ES-I3 (cell line): ENCODE results near the gene GTF2I.
"Not testable (repeated sequence)": the region's sequence is repeated elsewhere in the genome, so short reads cannot be mapped to it uniquely, and the experiment has no call there.

Experiments
- H3K36me3 ChIP-seq: 2 replicates; pipeline ENCODE4 v1.6.1; 2013; ENCODE audit warnings: mild to moderate bottlenecking, low read length, control low read depth, moderate library complexity; ENCODE audit not compliant: insufficient read depth
- H3K4me1 ChIP-seq: 2 replicates; pipeline ENCODE4 v1.6.1; 2013; ENCODE audit warnings: mild to moderate bottlenecking, control low read depth, low read length; ENCODE audit not compliant: insufficient read depth
- H3K9ac ChIP-seq: 2 replicates; pipeline ENCODE4 v1.6.1; 2013; ENCODE audit warnings: low read depth, mild to moderate bottlenecking, low read length, moderate library complexity
- H3K9me3 ChIP-seq: 2 replicates; pipeline ENCODE4 v1.6.1; 2013; ENCODE audit warnings: mild to moderate bottlenecking, low read length, moderate library complexity; ENCODE audit not compliant: control insufficient read depth, insufficient read depth

The GTF2I gene

GRCh38 chr7:74713567-74713966 lies 56.0 kb downstream of the GTF2I start:
- Histone ChIP-seq H3K9ac (no peak overlapping the region), H3K36me3 (peaks cover 22% of the 10 kb centered on the region), H3K9me3 (0 out of 2 replicates have a peak, but pooled peaks cover 3% of the 10 kb centered on the region), H3K4me1 (no peaks in the 10 kb centered on the region)

- H3K36me3 ChIP-seq, result peaks cover 10% of the 10 kb centered on the region
- H3K4me1 ChIP-seq, result no peaks in the 10 kb centered on the region
- H3K9me3 ChIP-seq, result 0 out of 2 replicates have a peak, but pooled peaks cover 3% of the 10 kb centered on the region
- H3K9ac ChIP-seq, result no peak overlapping the region
These were observed 60.4 kb downstream of the GTF2I start for GRCh38 chr7:74717889-74718288.

- Histone ChIP-seq H3K4me1 (no peaks in the 10 kb centered on the region), H3K36me3 (peaks cover 10% of the 10 kb centered on the region), H3K9ac (no peak overlapping the region), H3K9me3 (0 out of 2 replicates have a peak, but pooled peaks cover 3% of the 10 kb centered on the region)
These were observed 60.8 kb downstream of the GTF2I start for GRCh38 chr7:74718336-74718735.

- H3K9ac ChIP-seq, result no peak overlapping the region
- H3K4me1 ChIP-seq, result no peaks in the 10 kb centered on the region
- peaks cover 10% of the 10 kb centered on the region for H3K36me3 ChIP-seq
- H3K9me3 ChIP-seq, result no peaks in the 10 kb centered on the region; the same call in 1 of the 2 replicates
These were observed 64.6 kb downstream of the GTF2I start for GRCh38 chr7:74722153-74722552.

- no peak overlapping the region for H3K9ac ChIP-seq
- H3K4me1 ChIP-seq, result no peaks in the 10 kb centered on the region
- H3K36me3 ChIP-seq, result peaks cover 6% of the 10 kb centered on the region; the same call in 1 of the 2 replicates
- no peaks in the 10 kb centered on the region; the same call in 1 of the 2 replicates for H3K9me3 ChIP-seq
These were observed 68.3 kb downstream of the GTF2I start for GRCh38 chr7:74725840-74726239.

- H3K36me3 ChIP-seq, result peaks cover 6% of the 10 kb centered on the region; the same call in 1 of the 2 replicates
- H3K9ac ChIP-seq, result no peak overlapping the region
These were observed 69.0 kb downstream of the GTF2I start for GRCh38 chr7:74726309-74727101.

GRCh38 chr7:74728686-74729085 lies 71.2 kb downstream of the GTF2I start:
- not testable (repeated sequence) for H3K9ac ChIP-seq, H3K4me1 ChIP-seq, H3K36me3 ChIP-seq, H3K9me3 ChIP-seq

More at GRCh38 chr7:74726309-74727101, 69.0 kb downstream of the GTF2I start:
- Histone ChIP-seq H3K4me1 (no peaks in the 10 kb centered on the region), H3K9me3 (no peaks in the 10 kb centered on the region; the same call in 1 of the 2 replicates)

GRCh38 chr7:74730186-74730585 lies 72.7 kb downstream of the GTF2I start:
- not testable (repeated sequence) for H3K4me1 ChIP-seq, H3K36me3 ChIP-seq, H3K9ac ChIP-seq, H3K9me3 ChIP-seq

GRCh38 chr7:74739974-74740703 lies 82.6 kb downstream of the GTF2I start:
- not testable (repeated sequence) for H3K9me3 ChIP-seq, H3K4me1 ChIP-seq, H3K9ac ChIP-seq, H3K36me3 ChIP-seq

GRCh38 chr7:74743936-74744557 lies 86.5 kb downstream of the GTF2I start:
- H3K9ac ChIP-seq, H3K36me3 ChIP-seq, H3K4me1 ChIP-seq, H3K9me3 ChIP-seq: not testable (repeated sequence)

GRCh38 chr7:74753921-74754482 lies 96.5 kb downstream of the GTF2I start:
- not testable (repeated sequence) for H3K4me1 ChIP-seq, H3K36me3 ChIP-seq

GRCh38 chr7:74756673-74757072 lies 99.2 kb downstream of the GTF2I start:
- not testable (repeated sequence) for H3K4me1 ChIP-seq, H3K9me3 ChIP-seq

More at GRCh38 chr7:74753921-74754482, 96.5 kb downstream of the GTF2I start:
- H3K9ac ChIP-seq, H3K9me3 ChIP-seq: not testable (repeated sequence)

GRCh38 chr7:74758268-74758667 lies 100.8 kb downstream of the GTF2I start:
- not testable (repeated sequence) for H3K9me3 ChIP-seq, H3K4me1 ChIP-seq, H3K36me3 ChIP-seq, H3K9ac ChIP-seq

More at GRCh38 chr7:74756673-74757072, 99.2 kb downstream of the GTF2I start:
- H3K9ac ChIP-seq, H3K36me3 ChIP-seq: not testable (repeated sequence)

- not testable (repeated sequence) for H3K9me3 ChIP-seq, H3K9ac ChIP-seq, H3K4me1 ChIP-seq
These were observed 101.5 kb downstream of the GTF2I start for GRCh38 chr7:74758982-74759381.

More at GRCh38 chr7:74758982-74759381, 101.5 kb downstream of the GTF2I start:
- not testable (repeated sequence) for H3K36me3 ChIP-seq
